DMS114 treated with DMSO at 0.1 percent for 48 hours (cell line): ENCODE results near the gene PARM1.

Source experiments
- DNase-seq: peaks from one replicate; lab custom pipeline; 2025; ENCODE audit not compliant: unreplicated experiment; lab: John Stamatoyannopoulos, UW

The PARM1 gene

GRCh38 chr4:75028196-75028854 is 95.4 kb downstream of the PARM1 start:
- DNase-seq, result no peak

GRCh38 chr4:75030028-75030427 is 97.1 kb downstream of the PARM1 start:
- DNase-seq, result no peak

DNA sequence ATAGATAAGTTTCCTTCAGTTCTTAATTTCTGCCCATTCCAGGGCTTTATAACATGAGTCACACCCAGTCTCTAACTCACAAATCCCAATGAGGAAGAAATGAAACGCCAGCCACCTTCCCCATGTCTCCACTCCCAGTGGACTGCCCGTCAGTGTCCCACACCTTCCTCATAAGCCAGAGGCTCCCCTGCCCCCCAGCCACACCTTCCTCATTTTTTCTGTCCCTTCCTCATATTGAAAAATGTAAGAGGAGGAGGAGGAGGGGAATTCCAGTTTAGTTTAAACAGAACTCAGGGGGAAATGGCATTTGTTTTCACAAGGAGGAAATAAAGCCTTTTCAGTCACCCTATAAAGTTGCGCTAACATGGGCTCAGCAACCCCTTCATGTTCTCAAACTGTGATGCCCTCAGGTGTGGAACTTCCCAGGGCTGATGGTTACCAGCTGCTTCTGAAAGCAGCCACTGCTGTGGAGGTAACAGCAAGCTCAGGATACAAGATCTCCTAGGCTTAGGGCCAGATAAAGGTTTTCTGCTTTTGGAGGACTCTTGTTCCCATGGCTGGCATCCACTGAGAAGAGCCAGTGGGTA is 97.8 kb downstream of the PARM1 start:
- DNase-seq, result no peak

- no peak for DNase-seq
Measured at GRCh38 chr4:75031775-75032174, 98.9 kb downstream of the PARM1 start.

- no peak for DNase-seq
Measured at GRCh38 chr4:75034523-75034922, 101.6 kb downstream of the PARM1 start.

DNA sequence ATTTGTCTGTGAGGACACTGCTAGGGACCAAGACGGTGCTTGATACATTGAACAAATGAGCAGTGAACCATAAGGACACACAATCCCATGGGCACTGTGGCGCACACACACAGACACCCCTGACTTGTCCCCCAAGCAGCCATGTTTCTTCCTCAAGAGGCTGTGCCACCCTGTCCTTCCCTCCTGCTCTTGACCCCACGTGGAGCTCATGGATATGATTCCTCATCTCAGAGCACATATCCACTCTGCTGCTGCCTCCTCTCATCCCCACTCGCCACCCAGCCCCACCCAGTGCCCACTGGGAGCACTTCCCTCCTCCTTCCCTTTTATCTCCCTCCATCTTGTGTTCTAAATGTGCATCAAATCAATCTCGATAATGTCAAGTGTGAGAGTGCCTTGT is 102.4 kb downstream of the PARM1 start:
- DNase-seq, result no peak

- no peak for DNase-seq
Measured at GRCh38 chr4:75036046-75036830, 103.3 kb downstream of the PARM1 start.

- DNase-seq, result no peak
Measured at GRCh38 chr4:75037252-75037651, 104.3 kb downstream of the PARM1 start.

- no peak for DNase-seq
Measured at GRCh38 chr4:75038376-75038775, 105.5 kb downstream of the PARM1 start.

DNA sequence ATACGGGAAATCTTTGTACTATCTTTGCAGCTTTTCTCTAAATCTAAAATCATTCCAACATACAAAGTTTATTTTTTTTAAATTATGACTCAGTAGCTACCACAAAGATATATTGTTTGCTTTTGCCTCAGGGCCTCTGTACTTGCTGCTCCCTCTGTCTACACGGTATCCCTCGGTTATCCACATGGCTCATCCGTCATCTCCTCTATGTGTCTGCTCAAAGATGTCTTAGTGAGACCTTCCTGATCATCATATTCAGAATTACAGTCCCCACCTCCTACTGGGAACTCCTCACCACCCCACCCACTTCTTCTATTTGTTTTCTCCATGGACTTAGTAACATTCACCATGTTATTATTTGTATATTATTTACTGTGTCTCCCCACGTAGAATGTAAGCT is 107.8 kb downstream of the PARM1 start:
- no peak for DNase-seq

GRCh38 chr4:75042601-75043208 is 109.8 kb downstream of the PARM1 start:
- no peak for DNase-seq

DNA sequence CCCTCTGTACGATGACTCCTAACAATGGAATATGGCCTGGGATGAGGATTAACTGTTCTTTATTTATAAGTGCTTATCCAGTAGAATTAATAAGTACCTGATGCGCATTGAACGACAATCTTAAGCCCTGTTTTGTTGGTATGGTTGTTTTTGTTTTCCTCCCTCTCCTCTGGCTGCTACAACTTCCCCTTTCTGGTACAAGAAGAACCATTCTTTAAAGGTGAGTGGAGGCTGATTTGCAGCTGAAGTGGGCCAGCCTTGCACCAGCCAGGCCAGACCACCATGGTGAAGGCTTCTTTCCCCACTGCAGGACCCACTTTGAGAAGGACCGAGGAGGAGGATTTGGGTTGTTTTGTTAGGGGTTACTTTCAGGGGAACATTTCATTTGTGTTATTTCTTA is 113.3 kb downstream of the PARM1 start:
- no peak for DNase-seq

DNA sequence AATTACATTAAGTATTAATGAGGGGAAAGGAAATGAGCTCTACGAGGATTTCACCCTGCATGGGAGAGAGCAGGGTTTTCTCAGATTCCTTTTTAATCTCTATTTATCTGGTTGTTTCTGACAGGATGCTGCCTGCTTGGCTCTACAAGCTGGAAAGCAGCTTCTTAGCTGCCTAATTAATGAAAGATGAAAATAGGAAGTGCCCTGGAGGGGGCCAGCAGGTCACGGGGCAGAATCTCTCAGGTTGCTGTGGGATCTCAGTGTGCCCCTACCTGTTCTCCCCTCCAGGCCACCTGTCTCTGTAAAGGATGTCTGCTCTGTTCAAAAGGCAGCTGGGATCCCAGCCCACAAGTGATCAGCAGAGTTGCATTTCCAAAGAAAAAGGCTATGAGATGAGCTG is 113.7 kb downstream of the PARM1 start:
- DNase-seq, result no peak

DNA sequence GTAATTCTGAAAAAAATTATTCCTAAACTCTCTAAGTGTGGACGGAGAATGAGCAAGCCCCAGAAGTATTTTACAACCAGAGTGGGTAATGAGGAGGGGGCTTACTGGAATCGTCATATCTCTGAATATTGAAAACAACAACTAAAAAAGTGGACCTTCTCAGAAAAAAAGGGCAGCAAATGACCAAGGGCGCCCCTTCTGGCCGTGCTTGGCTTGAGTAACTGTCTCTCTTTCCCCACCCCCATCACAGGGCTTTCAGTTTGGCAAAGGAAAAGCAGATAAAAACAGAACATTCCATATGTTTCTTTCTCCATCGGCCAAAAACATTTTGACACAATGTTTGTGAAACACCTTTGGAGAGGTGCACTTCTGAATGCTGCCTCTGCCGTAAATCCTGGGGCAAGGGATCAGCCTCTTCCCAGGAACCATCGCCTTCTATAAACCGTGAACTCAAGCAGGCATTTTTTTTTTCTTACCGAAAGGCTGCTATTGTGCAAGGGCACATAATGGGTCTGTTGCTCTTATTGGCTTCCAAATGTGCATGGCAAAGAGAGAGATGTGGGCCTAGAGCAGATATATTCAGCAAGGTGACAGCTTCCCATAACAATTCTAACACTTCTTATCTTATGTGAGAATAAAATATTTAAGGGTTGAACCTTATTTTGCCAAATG is 115.4 kb downstream of the PARM1 start:
- DNase-seq, result no peak

DNA sequence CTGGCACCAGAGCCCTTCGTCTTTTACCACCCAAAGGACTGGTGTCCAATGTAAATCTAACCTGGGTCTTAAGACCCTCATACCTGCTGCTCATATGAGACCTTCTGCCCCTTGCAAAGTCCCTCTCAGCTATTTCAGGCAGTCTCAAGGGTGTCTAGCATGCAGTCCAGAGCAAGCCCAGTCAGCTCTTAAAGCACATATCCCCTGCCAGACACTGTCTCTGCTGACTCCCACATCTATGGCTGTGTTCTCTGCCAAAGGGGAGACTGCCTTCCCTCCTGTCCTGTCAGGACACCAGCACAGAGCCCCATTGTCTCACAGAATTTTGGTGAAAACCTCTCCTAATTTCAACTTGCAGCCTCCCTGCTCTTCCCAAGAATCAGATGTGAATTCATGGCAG is 118.5 kb downstream of the PARM1 start:
- no peak for DNase-seq

DNA sequence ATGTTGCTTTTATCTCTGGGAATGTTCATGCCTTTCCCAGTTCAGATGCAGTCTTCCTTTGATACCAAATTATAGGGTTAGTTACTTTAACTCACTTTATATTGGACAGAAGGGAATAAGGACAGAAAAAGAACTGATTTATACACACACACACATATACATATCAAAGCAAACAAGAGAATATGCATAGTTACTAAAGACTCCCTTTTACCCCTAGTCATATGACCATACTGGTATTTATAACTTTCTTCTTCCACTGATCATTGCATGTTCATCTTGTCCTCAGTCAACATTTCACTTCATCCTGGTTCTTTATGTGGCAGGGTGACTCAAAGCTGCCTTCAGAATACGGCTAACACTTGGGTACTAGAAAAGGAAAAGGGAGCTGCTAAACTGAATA is 120.4 kb downstream of the PARM1 start:
- DNase-seq, result no peak

- DNase-seq, result no peak
Measured at GRCh38 chr4:75054078-75054477, 121.2 kb downstream of the PARM1 start.

GRCh38 chr4:75056277-75056676 is 123.4 kb downstream of the PARM1 start:
- no peak for DNase-seq

DNA sequence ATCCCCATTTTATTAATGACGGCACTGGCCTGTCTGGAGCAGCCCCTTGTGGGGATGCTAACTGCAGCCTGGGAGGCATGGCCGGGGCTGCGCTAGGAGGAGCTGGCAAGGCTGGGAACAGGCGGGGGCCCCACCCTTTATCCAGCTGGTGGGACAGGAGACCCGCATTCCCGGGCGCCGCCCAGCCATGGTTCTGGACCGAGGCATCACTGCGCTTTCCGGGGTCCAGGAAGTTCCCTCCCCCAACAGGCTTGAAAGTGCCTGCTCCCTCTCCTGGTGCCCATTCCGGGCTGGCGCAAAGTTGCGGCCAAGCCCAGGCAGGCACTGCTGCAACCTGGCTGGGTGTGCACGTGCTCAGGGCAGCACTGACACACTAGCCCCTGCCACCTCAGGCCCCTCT is 124.5 kb downstream of the PARM1 start:
- no peak for DNase-seq

DNA sequence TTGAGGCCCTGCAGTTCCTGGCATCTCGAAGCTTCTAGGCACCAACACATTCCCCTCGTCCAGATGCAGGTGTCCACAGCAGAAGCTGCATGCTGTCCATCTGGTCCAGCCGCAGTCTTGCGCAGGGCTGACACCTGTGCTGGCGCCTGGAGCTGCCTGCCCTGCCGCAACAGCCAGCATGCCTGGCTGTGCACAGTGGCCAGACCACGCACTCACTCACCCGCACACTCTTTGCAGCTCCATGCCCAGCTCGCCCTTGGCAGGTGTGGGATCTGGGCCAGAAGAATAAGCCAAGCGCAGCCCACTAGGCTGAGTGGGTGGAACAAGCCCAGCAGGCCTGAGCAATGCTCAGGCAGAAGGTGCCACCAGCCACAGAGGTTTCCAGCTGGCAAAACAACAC is 125.6 kb downstream of the PARM1 start:
- DNase-seq, result no peak

- no peak for DNase-seq
Measured at GRCh38 chr4:75063433-75063832, 130.5 kb downstream of the PARM1 start.
